Ectodermal cell (in vitro differentiated cells): ENCODE results near the gene ARHGAP44.

ENCODE experiments used
- H3K27ac ChIP-seq: 2 replicates; pipeline ENCODE4 v1.7.0; 2013; ENCODE audit warnings: mild to moderate bottlenecking, low read depth, low read length; ENCODE audit not compliant: insufficient read depth, poor library complexity, severe bottlenecking
- H3K27me3 ChIP-seq: 2 replicates; pipeline ENCODE4 v1.7.0; 2013; ENCODE audit warnings: mild to moderate bottlenecking, low read length; ENCODE audit not compliant: insufficient read depth, control insufficient read depth, poor library complexity, severe bottlenecking
- H3K36me3 ChIP-seq: one replicate; pipeline ENCODE4 v1.7.0; 2013; ENCODE audit warnings: low read length; ENCODE audit not compliant: control insufficient read depth, insufficient read depth
- H3K4me1 ChIP-seq: one replicate; pipeline ENCODE4 v1.7.0; 2013; ENCODE audit warnings: low read length; ENCODE audit not compliant: control insufficient read depth, insufficient read depth
- H3K4me3 ChIP-seq: 2 replicates; pipeline ENCODE4 v1.7.0; 2013; ENCODE audit warnings: low read depth, low read length, control low read depth; ENCODE audit not compliant: insufficient read depth
- H3K9me3 ChIP-seq: 2 replicates; pipeline ENCODE4 v1.7.0; 2013; ENCODE audit warnings: mild to moderate bottlenecking, low read length, moderate library complexity; ENCODE audit not compliant: control insufficient read depth
- WGBS, 2 experiments: methylation state at CpG; one replicate each; pipeline ENCODE4 v1.1.7; 2013; ENCODE audit warnings: missing lambda C conversion rate in 2 of 2; 5-methylcytosine and 5-hydroxymethylcytosine counted together

Gene ARHGAP44

GRCh38 chr17:13004336-13004735 lies 215.0 kb downstream of the ARHGAP44 start:
- Histone ChIP-seq H3K9me3 (no peaks in the 10 kb centered on the region), H3K27ac (no peak overlapping the region), H3K4me3 (no peak overlapping the region), H3K4me1 (no peaks in the 10 kb centered on the region), H3K36me3 (peaks cover 22% of the 10 kb centered on the region), H3K27me3 (no peaks in the 10 kb centered on the region)
- WGBS, 2 experiments, result 93 to 95% methylated on average over 2 to 3 of the region's 4 CpGs

GRCh38 chr17:13005530-13005929 lies 216.2 kb downstream of the ARHGAP44 start:
- Histone ChIP-seq H3K4me3 (no peak overlapping the region), H3K9me3 (no peaks in the 10 kb centered on the region), H3K27me3 (no peaks in the 10 kb centered on the region), H3K4me1 (no peaks in the 10 kb centered on the region), H3K36me3 (peaks cover 16% of the 10 kb centered on the region), H3K27ac (no peak overlapping the region)
- 95 to 96% methylated on average over 6 of the region's 6 CpGs for WGBS, 2 experiments

DNA sequence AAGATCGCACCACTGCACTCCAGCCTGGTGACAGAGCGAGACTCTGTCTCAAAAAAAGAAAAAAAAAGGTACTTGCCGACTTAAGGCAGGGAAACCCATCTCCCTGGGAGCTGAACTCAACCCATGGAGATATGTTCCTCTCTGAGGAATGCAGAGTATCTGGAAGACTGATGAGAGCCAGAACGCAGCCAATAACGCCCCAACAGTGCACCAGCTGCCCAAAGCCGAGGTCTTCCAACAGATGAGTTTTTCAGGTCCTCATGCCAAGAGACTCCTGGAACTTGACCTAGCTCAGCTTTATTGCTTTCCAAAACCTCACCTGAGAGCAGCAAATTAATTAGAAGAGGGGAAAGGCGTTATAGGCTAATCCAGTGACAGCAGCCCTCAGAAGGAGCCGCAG lies 219.2 kb downstream of the ARHGAP44 start:
- H3K9me3 ChIP-seq, result no peaks in the 10 kb centered on the region
- H3K36me3 ChIP-seq, result peaks cover 37% of the 10 kb centered on the region
- no peak overlapping the region for H3K4me3 ChIP-seq
- no peaks in the 10 kb centered on the region for H3K4me1 ChIP-seq
- H3K27me3 ChIP-seq, result no peaks in the 10 kb centered on the region
- H3K27ac ChIP-seq, result no peak overlapping the region
- 93 to 98% methylated on average over 8 of the region's 8 CpGs for WGBS, 2 experiments

GRCh38 chr17:13010959-13011358 lies 221.7 kb downstream of the ARHGAP44 start:
- Histone ChIP-seq H3K4me3 (no peak overlapping the region), H3K4me1 (no peaks in the 10 kb centered on the region), H3K9me3 (no peaks in the 10 kb centered on the region), H3K27ac (no peak overlapping the region), H3K27me3 (no peaks in the 10 kb centered on the region), H3K36me3 (peaks cover 62% of the 10 kb centered on the region)
- 95 to 99% methylated on average over 7 of the region's 7 CpGs for WGBS, 2 experiments

- H3K4me1 ChIP-seq, result peaks cover 3% of the 10 kb centered on the region
- H3K9me3 ChIP-seq, result no peaks in the 10 kb centered on the region
- WGBS, 2 experiments, result 97% methylated on average over 7 of the region's 7 CpGs
- H3K27me3 ChIP-seq, result no peaks in the 10 kb centered on the region
- H3K27ac ChIP-seq, result no peak overlapping the region
- no peak overlapping the region for H3K4me3 ChIP-seq
- H3K36me3 ChIP-seq, result peaks cover 54% of the 10 kb centered on the region
Measured at GRCh38 chr17:13014801-13015200, 225.5 kb downstream of the ARHGAP44 start.

DNA sequence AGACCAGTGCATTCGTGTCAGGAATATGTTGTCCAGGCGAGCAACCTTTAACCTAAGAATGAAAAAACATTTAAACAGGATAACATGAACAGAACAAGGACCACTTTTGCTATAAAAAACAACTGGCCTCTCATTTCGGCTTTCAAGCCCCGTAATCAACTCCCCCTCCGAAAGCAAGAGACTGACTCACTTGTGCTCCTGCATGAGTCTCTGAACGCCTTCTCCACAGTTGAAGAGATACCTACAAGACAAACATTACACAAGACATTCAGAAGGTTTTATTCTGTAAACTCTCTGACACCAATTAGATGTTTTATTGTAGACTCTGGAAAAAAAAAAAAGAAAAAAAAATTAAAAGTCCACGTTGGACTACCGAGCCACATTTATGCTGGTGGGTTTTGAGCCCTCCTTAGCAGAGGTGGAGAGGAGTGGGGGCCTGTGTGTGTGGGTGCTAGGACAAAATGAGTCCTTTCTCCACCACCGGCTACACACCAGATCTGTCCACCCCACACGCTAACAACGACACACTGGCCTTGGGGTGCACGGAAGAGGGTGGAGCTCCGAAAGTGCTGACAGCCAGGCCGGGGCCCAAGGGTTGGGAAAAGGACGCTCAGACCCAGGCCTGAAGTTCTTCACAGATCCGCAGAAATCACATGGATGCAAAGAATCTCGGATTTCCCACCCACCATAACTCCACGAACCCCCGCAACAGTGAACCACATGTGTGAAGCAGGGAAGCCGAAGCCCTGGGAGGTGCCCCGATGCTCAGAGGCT lies 227.8 kb downstream of the ARHGAP44 start:
- Histone ChIP-seq H3K9me3 (no peaks in the 10 kb centered on the region), H3K36me3 (peaks cover 38% of the 10 kb centered on the region), H3K4me1 (peaks cover 3% of the 10 kb centered on the region), H3K4me3 (peak overlapping the region; percentile 79), H3K27me3 (no peaks in the 10 kb centered on the region), H3K27ac (no peak overlapping the region)
- WGBS, 2 experiments, result 25 to 29% methylated on average over 20 to 21 of the region's 21 CpGs

DNA sequence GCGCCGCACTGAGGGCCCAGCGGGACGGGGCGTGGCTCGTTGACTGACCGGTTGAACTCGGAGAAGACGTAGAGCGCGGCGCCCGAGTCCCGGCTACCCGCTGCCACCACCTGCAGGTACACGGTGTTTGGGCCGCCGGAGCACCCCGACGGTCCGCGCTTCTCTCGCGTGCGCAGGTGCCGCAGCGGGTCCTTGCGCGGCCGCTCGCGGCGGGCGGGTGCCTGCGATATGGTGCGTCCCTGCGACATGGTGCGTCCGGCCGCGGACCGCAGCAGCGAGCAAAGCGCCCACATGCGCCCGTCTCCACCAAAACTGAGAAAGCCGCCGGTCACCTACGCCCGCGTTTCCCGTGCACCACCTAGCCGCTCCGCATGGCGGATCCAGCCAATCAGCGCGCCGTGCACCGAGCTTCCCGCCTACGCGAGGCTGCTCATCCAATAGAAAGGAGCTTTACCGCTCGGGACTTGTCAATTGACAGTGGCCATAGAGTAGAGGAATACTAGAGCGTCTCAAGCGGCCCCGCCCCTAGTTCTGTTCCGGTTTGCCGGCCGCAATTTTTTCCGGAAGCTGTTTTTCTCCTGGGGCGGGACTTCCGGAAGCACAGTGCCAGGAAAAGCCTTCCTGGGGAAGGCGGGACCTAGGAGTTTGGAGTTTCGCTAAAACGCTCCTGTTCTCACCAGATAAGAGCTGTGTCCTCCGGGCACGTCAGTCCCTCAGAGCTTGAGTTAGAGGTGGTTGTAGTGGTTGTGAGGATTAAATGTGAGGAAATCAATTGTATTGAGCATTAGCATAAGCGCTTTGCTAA lies 228.6 kb downstream of the ARHGAP44 start, which contains the start of gene ELAC2:
TSS of gene ELAC2 (minus strand) at position 373 of the 805 bp plus-strand sequence. CDS start at position 293, 80 bp downstream.
- WGBS, 2 experiments, result 0% methylated on average over 79 of the region's 79 CpGs
- Histone ChIP-seq H3K27me3 (no peaks in the 10 kb centered on the region), H3K27ac (peak within 1 kb of the TSS; percentile 56), H3K4me1 (peaks cover 3% of the 10 kb centered on the region), H3K4me3 (peak within 1 kb of the TSS; percentile 79), H3K36me3 (peaks cover 30% of the 10 kb centered on the region), H3K9me3 (no peaks in the 10 kb centered on the region)

- no peak overlapping the region for H3K4me3 ChIP-seq
- no peaks in the 10 kb centered on the region for H3K4me1 ChIP-seq
- 84 to 87% methylated on average over 6 of the region's 6 CpGs for WGBS, 2 experiments
Measured at GRCh38 chr17:13024016-13024415, 234.7 kb downstream of the ARHGAP44 start.

DNA sequence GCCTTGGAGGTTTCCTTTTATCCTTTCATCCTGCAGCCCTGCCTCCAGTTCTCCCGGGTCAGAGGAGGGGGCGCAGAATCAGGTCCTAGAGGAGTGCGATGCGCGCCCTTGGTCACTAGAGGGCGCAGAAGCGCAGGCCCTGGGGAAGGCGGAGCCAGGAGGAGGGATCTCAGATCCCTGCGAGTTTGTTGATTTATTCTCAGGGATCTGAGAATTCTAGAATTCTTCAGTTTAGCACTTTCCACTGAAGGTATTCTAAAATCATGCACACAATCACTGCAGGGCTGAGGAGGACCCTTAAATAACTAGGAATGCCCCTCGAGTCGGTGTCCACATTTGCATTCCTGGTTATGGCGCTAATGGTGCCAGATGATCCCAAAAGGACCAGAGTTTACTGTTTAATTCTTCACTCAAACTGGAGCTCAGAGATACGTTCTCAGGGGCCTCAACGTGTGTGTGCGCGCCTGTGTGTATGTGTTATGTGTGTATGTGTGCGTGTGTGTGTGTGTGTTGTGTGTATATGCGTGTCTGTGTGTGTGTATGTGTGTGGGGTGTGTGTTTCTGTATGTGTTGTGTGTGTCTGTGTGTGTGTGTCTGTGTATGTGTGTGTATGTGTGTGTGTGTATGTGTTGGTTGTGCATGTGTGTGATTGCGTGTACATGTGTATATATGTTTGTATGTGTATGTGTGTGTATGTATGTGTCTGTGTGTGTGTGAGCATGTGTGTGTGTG lies 235.4 kb downstream of the ARHGAP44 start:
- Histone ChIP-seq H3K4me1 (no peaks in the 10 kb centered on the region), H3K9me3 (no peaks in the 10 kb centered on the region), H3K36me3 (no peaks in the 10 kb centered on the region), H3K4me3 (no peak overlapping the region), H3K27me3 (no peaks in the 10 kb centered on the region), H3K27ac (no peak overlapping the region)
- WGBS, 2 experiments, result 36 to 38% methylated on average over 19 of the region's 19 CpGs

More at GRCh38 chr17:13024016-13024415, 234.7 kb downstream of the ARHGAP44 start:
- Histone ChIP-seq H3K27ac (no peak overlapping the region), H3K36me3 (no peaks in the 10 kb centered on the region), H3K9me3 (no peaks in the 10 kb centered on the region), H3K27me3 (no peaks in the 10 kb centered on the region)

- 82 to 87% methylated on average over 5 of the region's 5 CpGs for WGBS, 2 experiments
- Histone ChIP-seq H3K4me3 (no peak overlapping the region), H3K9me3 (no peaks in the 10 kb centered on the region), H3K27me3 (no peaks in the 10 kb centered on the region), H3K4me1 (no peaks in the 10 kb centered on the region), H3K27ac (no peak overlapping the region), H3K36me3 (no peaks in the 10 kb centered on the region)
Measured at GRCh38 chr17:13025258-13025627, 235.9 kb downstream of the ARHGAP44 start.
